GM20000 (cell line): Measurements from ENCODE around the gene VAT1L.
"Not testable (repeated sequence)": the region's sequence is repeated elsewhere in the genome, so short reads cannot be mapped to it uniquely, and the experiment has no call there.

ENCODE experiments used
- DNase-seq: peaks from one replicate; pipeline ENCODE4 v3.0.0; 2012; ENCODE audit warnings: low spot score
- TF ChIP-seq, protein P1 (sequence below): IDR thresholded peaks from 2 replicates; pipeline ENCODE4 v1.5.1; 2012; ENCODE audit warnings: mild to moderate bottlenecking, control low read depth; ENCODE audit errors: extremely low read depth, missing control alignments

VAT1L gene

DNA sequence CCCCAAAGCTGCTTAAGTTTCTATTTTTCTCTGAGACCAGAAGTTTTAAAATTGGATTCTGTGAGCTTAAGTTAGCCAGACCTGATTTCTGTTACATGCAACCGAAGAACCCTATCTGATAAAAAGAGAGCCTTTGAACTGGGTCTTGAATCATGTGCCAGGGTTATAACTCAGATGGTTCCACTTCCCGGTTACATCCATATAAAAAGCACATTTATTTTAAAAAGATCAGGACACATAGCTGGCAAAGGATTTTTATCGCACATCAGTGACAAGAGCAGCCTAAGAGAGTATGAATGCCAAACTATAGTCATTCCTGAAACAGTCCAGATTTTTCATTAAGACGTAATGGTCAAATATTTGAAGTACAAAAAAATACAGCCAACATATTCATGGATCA is 201.5 kb downstream of the VAT1L start:
- no peak for DNase-seq
- TF ChIP-seq, protein P1, sequence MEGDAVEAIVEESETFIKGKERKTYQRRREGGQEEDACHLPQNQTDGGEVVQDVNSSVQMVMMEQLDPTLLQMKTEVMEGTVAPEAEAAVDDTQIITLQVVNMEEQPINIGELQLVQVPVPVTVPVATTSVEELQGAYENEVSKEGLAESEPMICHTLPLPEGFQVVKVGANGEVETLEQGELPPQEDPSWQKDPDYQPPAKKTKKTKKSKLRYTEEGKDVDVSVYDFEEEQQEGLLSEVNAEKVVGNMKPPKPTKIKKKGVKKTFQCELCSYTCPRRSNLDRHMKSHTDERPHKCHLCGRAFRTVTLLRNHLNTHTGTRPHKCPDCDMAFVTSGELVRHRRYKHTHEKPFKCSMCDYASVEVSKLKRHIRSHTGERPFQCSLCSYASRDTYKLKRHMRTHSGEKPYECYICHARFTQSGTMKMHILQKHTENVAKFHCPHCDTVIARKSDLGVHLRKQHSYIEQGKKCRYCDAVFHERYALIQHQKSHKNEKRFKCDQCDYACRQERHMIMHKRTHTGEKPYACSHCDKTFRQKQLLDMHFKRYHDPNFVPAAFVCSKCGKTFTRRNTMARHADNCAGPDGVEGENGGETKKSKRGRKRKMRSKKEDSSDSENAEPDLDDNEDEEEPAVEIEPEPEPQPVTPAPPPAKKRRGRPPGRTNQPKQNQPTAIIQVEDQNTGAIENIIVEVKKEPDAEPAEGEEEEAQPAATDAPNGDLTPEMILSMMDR = no peak

DNA sequence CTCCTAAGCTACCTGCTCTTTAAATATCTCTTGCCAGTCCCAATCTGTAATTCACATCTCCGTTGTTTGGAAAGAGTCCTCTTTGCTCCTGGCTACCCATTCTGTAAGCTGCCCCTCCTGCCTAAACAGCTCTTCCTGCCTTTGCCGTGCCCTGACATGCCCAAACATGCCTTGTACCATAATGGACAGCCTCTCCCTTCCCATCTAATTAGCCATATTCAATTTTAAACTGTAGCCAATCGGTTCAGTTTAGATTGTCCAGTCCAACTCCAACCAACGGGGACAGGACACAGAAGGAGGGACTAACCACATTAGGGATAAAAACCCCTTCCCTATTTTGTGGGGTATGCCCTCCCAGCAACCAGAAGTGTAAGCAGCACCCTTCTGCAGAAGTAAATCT is 203.3 kb downstream of the VAT1L start:
- TF ChIP-seq, protein P1 = no peak
- no peak for DNase-seq

DNA sequence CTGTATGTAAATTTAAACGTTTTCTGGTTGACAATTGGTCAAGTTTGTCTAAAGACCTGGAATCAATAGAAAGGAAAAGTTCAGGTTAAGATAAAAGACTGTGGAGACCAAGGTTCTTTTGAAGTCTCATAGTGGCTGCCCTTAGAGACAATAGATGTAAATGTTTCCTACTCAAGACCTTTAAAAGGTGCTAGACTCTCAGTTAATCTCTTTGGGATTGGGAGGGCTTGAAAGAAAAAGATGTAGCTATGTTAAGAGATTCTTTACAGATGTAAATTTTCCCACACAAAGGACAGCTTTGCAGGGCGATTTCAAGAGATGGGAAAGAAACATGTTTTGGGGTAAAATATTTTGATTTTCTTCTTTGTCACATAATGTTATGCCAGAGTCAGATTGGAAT is 204.0 kb downstream of the VAT1L start:
- not testable (repeated sequence) for DNase-seq

DNA sequence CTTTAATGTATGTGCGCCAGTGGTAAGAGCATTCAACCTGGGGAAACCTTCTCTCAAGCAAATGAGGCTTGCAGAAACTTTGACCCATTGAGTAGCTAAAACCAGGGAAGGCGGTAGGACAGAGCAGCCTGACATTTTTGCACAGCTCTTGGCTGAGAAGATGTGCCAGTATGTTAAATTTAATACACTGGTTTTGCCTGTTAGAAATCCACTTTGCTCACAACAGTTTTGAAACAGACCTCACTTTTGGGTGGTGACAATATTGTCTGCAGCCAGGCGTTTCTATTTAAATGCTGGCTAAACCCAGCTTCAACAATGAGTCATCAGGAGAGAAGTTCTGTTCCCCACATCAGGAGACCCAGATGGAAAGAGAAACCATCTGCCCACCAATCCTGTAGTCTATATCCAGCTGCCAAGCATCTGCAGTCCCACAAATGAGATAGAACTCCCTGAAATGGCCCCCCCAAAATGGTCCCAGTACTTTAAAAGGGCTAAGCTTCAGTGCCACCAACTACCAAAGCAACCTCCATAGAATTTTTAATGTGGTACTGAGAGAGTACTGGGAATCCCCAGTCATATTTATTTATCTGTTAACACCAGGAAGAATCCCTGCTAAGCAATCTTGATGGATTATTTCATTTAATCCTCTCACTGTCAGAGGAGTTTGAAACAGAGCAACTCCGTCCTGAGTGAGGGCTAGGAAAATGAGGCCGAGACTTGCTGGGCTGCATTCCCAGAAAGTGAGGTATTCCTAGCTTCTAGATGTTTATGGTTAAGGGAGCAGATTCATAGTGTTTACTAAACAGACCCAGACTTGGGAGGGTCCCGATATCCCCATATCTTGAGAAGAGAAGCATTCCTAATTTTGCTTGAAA is 205.0 kb downstream of the VAT1L start:
- TF ChIP-seq, protein P1 = no peak
- no peak for DNase-seq

DNA sequence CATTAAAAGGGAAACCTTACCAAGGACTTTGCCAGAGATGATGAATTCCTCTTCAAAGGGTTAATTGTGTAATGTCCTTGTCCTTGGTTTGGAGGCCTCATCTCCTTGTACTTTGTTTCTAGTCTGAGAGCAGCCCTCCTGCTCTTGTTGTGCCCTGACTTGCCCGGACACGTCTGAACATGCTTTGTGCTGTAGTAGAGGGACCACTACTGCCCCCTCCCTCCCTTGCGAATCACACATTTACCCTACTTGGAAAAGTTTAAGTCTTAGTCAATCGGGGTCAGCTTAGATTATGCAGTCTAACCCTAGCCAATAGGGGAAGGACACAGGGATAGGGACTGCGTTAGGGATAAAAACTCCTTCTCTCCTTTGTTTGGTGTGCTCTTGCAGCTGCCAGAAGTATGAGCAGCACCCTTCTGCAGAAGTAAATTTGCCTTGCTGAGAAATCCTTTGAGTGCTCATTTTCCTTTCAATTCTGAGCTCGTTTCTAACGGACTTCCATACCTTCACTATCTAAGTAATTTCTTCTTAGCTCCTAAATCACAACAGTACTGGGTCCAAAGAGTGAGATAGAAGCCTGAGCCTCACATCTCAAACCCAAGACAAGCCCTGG is 207.6 kb downstream of the VAT1L start:
- no peak for DNase-seq
- TF ChIP-seq, protein P1 = no peak

DNA sequence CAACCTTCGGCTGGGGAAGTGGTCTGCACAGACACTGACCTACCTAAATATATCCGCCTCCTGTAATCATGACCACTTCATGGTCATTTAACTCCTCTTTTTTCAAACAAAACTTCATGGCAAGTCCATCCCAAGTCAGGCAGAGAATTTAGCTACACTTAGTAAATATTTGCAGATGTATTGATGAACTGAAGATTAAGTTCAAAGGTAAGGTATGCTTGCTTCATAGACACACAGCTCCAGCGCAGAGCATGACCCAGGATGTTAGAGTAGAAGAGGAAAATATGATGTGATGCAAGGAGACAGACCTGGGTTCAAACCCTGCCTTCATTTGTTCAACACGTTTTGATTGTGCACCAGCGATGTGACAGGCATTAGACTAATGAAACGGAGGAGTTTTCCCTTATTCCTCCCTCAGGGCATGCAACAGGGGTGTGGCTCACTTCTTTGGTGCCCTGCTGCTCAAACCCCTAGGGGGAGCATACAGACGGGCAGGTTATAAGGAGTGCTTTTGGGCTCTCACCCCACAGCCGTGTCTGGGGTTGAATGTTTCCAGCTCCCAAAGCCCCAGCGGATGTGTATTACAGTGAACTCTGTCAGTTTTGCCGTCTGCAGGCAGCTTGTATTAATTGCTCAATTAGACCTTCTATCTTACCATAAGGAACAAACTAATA is 210.1 kb downstream of the VAT1L start:
- TF ChIP-seq, protein P1 = no peak
- no peak for DNase-seq

DNA sequence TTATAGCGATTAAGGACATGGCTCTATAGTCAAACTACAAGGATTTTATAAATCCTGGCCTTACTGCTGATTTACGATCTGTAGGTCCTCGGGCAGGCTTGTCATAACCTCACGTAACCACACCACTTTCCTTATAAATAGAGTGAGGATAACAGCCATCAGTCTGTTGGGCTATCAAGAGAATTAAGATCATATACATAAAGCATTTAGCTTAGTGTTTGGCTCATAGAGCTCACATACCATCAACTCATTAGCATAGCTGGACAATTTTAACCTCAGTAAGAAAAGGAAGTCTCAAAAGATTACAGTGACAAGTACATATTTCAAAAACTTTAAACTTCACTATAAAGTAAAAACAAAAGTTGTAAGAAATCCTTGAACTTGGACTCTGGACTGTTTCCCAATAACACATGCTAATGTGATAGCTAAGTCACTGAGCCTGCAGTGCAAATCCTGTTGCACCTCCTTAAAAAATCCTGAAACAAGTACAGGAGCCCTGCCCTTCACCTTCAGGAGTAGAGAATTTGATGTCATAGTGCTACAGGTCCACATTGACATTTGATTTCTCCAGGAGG is 213.2 kb downstream of the VAT1L start:
- no peak for DNase-seq
- TF ChIP-seq, protein P1 = no peak
